GM12892 (cell line): ENCODE results near the gene CHRND.
"Not testable (repeated sequence)": the region's sequence is repeated elsewhere in the genome, so short reads cannot be mapped to it uniquely, and the experiment has no call there.

Experiments
- DNase-seq: peaks from one replicate; pipeline ENCODE4 v3.0.0; 2011; ENCODE audit not compliant: insufficient read length
- FAIRE-seq: peaks from 2 replicates; lab custom pipeline; 2011; peaks lifted over from hg19 to GRCh38; lab: Jason Lieb, UNC
- POLR2A ChIP-seq: IDR thresholded peaks from 2 replicates; pipeline ENCODE4 v1.6.1; 2011; ENCODE audit warnings: low read depth, low read length, control low read depth
- POLR2AphosphoS5 ChIP-seq: IDR thresholded peaks from 2 replicates; pipeline ENCODE4 v1.6.1; 2011; ENCODE audit warnings: low read depth, low read length, control low read depth
- TAF1 ChIP-seq: IDR thresholded peaks from 2 replicates; pipeline ENCODE4 v1.6.1; 2011; ENCODE audit warnings: low read depth, mild to moderate bottlenecking, control low read depth, low read length, borderline replicate concordance

The CHRND gene

DNA sequence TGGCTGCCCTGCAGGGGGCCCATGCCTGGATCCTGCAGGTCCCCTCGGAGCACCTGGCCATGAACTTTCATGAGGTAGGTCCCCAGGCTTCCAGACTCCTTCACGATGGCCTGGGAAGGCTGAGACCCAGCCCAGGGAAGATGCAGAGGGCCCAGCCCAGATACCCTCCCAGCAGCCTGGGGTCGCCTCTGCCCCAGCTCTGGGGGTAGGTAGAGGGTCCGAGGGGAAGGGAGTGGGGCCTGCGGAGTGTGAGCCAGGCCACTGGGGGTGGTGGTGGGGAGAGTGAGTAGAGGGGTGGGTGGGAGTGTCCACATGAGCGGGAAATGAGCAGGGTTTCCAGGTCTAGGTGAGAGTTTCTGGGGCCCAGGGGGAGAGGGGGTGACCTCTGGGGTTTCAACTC, 1.2 kb upstream of the CHRND start:
- no peak for FAIRE-seq
- no peak for DNase-seq
- TF ChIP-seq TAF1, result no peak
- no peak for TF ChIP-seq POLR2AphosphoS5
- no peak for TF ChIP-seq POLR2A

DNA sequence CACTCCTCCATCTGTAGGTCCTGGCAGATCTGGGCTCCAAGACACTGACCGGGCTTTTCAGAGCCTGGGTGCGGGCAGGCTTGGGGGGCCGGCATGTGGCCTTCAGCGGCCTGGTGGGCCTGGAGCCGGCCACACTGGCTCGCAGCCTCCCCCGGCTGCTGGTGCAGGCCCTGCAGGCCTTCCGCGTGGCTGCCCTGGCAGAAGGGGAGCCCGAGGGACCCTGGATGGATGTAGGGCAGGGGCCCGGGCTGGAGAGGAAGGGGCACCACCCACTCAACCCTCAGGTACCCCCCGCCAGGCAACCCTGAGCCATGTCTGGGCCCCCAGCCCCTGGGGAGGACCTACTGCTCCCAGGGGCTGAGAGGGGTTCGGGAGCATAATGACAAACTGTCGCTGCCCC, 761 bp upstream of the CHRND start:
- DNase-seq, result no peak
- no peak for TF ChIP-seq POLR2AphosphoS5
- TF ChIP-seq TAF1, result no peak
- TF ChIP-seq POLR2A, result no peak
- no peak for FAIRE-seq

DNA sequence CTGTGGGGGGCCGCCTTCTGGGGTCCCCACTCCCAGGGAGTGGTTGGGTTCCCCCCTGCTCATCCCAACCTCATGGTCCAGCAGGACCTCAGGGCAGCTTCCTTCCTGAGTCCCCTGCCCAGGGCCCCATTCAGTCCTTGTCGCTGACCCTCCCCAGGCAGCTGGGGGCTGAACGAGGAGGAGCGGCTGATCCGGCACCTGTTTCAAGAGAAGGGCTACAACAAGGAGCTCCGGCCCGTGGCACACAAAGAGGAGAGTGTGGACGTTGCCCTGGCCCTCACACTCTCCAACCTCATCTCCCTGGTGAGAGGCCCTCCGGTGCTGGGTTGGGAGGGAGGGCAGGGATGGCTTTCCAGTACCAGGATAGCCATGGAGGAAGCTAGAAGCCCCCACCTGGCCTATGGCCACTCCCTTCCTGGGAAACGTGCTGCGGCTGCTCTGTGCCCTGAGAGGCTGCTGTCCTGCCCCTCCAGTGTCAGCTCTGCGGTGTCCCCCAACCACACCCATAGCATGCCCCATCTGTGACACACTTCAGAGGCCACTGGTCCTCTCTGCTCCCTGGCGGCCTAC, 497 bp downstream of the CHRND start:
- TF ChIP-seq TAF1, result no peak
- TF ChIP-seq POLR2A, result no peak
- no peak for TF ChIP-seq POLR2AphosphoS5
- DNase-seq (no peak), FAIRE-seq (no peak)

DNA sequence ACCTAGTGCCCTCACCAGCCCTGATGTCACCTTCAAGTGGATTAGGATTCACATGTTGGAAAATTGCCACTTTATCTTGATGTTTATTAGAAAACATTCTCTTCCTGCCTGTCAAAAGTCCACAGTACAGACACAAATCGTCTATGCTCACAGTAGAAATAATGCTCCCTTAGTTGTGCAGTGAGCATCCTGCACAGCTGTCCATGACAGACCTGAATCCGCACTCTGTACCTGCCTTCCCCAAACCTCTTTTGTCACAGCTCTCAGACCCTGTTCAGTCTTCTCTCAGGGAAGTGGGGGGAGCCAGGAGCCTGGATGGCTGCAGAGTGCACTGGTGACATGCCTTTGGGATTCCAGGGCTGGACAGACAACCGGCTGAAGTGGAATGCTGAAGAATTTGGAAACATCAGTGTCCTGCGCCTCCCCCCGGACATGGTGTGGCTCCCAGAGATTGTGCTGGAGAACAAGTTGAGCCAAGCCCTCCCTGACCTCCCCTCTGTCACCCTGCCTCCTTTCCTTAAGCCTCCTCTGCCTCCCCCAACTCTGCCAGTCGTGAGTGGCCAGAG, 2.0 kb downstream of the CHRND start:
- TF ChIP-seq POLR2AphosphoS5, result no peak
- no peak for TF ChIP-seq TAF1
- TF ChIP-seq POLR2A, result no peak
- no peak for FAIRE-seq
- DNase-seq, result no peak

DNA sequence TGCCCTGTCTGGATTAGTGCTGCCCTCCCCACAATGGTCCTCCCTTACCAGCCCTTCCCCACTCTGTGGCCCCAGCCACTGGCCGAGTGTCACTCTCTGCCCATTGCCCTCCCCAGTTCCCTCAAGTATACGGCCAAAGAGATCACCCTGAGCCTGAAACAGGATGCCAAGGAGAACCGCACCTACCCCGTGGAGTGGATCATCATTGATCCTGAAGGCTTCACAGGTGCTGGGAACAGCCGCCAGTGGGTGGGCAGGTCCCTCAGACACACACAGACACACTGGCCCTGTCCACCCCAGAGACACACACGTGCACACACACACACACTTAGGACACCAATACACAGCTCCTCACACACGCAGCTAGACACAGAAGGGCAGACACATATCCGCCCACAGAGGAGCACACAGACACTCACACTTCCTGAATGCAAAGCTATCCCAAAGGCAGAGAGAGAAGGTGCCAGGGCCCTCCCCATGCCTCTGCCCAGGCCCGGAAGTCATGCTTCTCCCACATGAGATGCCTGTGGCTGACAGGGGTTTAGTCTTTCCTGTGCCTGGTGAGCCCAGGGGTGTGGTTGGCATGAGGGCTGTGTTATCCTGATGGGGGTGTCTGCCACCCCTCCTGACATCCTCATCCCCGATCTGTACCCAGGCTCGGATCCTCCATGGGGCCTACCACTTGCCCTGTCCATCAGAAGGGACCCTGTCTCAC, 2.9 kb downstream of the CHRND start:
- no peak for TF ChIP-seq POLR2AphosphoS5
- TF ChIP-seq POLR2A, result no peak
- no peak for TF ChIP-seq TAF1
- DNase-seq (no peak), FAIRE-seq (no peak)

DNA sequence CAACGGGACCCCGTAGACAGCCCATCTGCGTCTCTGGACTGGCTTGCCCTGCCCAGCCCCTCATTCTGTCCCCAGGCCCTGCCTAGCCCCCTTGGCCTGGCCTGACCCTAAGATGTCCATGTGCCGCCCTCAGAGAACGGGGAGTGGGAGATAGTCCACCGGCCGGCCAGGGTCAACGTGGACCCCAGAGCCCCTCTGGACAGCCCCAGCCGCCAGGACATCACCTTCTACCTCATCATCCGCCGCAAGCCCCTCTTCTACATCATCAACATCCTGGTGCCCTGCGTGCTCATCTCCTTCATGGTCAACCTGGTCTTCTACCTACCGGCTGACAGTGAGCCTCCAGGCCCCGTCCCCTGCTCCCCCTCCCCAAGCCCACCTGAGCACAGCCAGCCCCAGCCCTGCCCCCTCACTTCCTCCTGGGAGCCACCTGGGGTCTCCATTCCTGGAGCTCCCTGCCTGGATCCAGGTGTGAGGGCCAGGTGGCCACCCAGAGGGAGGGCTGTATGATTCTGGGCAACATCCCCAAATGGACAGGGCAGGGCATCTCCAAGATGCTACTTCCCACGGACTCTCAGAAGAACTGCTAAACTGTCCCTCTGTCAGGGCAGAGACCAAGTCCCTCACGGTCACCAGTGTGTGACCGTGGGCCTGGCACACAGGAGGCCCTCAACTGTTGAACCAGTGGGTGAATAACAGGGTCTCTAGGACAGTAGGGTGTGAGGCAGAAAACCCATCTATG, 4.0 kb downstream of the CHRND start:
- DNase-seq (no peak), FAIRE-seq (no peak)
- no peak for TF ChIP-seq POLR2AphosphoS5
- TF ChIP-seq TAF1, result no peak
- TF ChIP-seq POLR2A, result no peak

DNA sequence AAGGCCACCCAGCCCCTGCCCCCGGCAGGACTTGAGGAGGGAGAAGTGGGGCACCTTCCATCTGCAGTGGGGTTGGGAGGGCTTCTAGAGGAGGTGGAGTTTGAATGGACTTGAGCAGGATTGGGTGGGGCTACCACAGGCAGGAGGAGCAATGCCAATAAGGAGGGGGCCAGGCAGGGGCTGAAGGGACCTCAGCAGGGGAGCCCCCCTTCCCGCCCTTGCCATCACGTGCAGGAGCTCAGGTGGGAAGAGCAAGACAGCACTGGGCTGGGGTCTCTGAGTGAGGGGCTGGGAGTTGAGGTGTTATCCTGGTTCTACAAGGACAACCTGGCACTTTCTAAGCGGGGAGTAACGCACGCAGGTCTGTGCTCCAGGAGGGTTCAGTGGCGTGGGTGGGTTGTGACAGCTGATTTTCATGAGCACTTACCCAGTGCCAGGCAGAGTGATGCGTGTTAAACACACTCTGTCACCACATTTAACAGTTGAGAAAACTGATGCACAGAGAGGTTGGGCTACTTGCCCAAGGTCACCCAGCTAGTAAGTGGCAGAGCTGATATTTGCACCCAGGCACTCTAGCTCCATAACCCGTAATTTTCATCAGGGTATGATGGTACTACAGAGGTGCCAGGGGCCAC, 4.8 kb downstream of the CHRND start:
- DNase-seq, result no peak
- no peak for FAIRE-seq
- TF ChIP-seq TAF1, result no peak
- no peak for TF ChIP-seq POLR2AphosphoS5
- no peak for TF ChIP-seq POLR2A

DNA sequence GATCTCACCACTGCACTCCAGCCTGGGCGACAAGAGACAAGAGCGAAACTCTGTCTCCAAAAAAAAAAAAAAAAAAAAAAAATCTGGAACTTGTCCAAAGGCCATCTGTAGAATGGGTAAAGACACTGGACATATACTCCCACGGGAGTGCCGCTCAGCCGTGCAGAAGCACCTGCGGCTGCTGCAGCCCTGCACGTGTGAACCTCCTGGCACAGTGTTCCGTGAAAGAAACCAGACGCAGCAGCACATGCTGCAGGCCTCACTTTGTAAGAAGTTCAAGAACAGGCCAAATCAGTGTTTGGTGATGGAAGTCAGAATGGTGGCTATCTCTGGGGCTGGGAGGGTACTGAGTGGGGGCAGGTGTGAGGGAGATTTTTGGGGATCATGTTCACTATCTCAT, 6.5 kb downstream of the CHRND start:
- TF ChIP-seq POLR2AphosphoS5 (no peak), POLR2A (no peak), TAF1 (no peak)
- no peak for DNase-seq
- FAIRE-seq, result no peak

DNA sequence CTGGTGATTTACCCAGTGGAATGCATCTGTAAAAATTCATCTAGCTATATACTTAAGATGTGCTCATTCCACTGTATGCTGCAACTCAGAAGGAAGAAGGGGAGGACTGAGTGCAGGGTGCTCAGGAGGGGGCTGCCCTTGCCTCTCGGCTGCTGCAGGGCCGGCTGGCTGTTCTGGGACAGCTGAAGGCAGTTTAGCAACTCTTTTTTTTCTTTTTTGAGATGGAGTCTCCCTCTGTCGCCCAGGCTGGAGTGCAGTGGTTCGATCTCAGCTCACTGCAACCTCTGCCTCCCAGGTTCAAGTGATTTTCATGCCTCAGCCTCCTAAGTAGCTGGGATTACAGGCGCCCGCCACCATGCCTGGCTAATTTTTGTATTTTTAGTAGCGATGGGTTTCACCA, 6.9 kb downstream of the CHRND start:
- FAIRE-seq, DNase-seq: not testable (repeated sequence)

DNA sequence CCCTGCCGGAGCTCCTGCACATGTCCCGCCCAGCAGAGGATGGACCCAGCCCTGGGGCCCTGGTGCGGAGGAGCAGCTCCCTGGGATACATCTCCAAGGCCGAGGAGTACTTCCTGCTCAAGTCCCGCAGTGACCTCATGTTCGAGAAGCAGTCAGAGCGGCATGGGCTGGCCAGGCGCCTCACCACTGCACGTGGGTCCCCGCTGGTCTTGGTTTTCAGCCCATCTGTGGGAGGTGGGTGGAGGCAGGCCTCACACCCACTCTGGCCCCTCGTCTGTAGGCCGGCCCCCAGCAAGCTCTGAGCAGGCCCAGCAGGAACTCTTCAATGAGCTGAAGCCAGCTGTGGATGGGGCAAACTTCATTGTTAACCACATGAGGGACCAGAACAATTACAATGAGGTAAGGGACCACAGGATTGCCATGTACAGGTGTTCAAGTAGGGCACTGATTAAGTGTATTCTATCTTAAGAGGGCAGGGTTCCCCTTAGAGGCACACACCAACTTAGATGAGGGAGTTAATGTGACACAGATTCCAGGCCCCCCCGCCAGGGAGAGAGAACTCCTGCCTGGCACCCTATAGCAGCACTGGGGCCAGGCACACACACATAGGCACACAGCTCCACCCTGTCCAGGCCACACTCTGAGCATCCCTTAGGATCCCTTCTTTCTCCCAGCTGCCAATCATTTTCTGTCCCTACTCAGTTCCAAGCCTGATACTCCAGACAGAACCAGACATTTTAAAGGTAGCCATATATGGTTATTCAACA, 8.2 kb downstream of the CHRND start:
- TF ChIP-seq TAF1, result no peak
- FAIRE-seq (no peak), DNase-seq (no peak)
